GM21367 (cell line): ENCODE data around the gene FBLN5.

Source experiments
- ATAC-seq: cut with Tn5 transposase; IDR thresholded peaks from one replicate; pipeline ENCODE4 v1.9.1; 2021; ENCODE audit not compliant: unreplicated experiment

FBLN5 gene

DNA sequence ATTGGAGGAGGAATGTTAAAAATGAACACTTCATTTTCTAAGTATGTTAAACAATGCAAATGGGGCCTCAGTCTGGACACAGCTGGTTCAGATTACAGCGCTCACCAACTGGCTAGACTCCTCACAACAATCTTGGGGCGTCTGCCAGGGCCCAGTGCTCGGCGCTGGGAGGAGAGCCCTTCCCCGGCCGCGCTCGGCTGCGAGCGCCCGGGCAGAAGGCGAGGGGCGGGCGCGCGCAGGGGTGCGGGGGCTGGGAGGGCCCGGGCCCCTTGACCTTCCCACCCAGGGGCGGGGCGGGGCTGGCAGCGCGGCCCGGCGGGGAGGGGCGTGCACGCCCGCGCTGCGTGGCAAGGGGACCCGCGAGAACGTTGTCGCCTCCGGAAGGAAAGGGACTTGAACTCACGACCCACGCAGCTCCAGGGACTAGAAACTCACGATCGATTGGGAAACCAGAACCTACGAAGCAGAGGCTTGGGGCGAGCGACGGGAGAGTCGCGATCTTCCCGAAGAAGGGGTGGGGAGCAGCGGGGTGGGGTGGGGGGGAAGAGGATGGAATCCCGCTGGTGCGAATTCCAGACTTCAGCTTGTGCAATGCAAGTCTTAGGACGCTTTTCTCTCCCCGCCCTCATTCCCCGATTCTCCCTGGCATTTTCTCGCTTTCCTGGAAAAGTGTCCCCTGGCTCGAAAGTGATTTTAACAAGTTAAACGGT, at the start of gene FBLN5:
FBLN5 (minus strand) TSS at position 220 of the 710 bp plus-strand sequence. CDS start 465 bp downstream, outside the sequence.
- ATAC-seq: no peak

DNA sequence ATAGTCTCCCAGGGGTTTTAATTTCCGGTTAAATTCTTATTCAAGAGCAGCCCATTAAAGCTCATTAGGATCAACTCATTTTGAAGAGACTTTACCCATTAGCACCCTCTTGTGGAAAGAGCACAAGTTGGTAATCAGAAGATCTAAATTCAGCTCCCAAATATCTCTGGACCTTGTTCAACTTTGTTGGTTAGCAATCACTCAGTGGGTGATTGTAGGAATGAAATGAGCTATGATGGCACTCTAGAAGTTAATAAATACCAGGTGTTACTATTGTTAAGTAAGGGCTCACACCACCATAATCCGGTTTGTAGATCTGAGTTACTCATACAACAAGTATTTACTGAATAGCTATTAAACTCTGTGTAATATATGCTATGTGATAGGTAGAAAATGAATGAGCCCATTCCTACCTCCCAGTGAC, 49.5 kb upstream of the FBLN5 start:
- no peak for ATAC-seq

GRCh38 chr14:91987192-91987591, 39.7 kb upstream of the FBLN5 start:
- ATAC-seq: no peak

DNA sequence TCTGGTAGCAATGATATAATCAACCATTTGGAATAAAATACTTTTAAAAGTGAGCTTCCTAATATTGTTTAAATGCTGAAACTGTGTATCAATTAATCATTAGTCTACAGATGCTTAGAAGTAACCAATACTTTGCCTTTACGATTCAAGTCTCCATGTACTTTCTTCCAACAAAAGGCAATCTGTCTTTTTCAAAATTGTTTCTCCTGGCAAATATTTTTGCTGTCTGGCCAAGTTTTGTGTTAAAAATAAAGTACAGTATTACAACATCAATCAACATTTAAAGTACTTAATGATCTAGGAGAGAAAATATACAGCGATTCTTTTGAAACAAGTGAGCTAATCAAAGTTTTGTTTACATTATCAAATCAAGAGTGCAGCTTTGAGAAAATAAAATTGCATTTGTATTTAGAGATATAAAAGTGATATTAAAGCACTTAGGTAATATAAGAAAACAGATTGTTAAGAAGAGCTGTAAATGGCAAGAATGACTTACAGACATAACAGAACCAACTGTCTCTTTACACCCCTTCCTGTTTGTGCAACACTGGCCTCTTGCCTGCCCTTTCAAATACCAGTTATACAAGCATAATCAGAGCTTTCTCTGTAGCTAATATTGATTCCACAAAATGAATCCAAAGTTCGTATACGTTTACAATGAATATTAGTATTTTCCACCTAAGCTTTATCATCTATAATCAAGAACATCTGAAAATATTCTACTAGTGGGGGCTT, 38.2 kb upstream of the FBLN5 start:
- ATAC-seq: no peak

DNA sequence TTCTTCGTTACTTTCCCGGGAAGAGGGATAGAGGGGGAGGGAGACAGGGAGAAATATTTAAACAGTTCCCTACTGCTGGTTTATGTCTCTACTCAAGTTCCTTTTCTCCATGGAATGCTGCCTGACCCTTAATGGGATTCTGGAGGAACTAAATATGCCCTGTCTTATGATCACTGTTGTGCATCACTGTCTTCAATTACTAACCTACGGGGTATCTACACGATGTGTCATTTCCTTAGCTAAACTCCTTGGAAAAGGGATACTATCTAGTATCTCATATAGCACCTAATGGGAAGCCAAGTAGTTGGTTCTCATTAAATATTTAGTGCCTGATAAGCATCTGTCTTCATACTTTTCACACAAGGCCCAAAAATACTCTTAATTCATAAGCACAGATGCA, 37.5 kb upstream of the FBLN5 start:
- ATAC-seq: no peak

DNA sequence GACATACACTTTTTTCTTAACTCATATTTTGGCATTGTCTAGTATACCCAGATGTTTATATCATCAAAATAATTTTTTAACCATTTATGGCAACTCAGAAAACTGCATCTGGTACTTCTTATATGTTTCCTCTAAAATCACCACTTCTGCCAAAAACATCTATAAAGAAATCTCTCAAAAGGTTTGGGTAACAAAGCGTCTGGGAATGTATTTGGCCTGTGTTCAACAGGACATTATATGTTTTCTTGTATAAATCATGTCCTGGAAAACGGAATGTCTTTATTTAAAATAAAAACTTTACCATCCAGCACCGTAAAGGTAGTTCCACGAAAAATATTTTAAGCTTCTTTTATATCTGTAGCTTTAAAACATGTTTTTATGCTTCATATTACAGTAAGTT, 36.1 kb upstream of the FBLN5 start:
- no peak for ATAC-seq

DNA sequence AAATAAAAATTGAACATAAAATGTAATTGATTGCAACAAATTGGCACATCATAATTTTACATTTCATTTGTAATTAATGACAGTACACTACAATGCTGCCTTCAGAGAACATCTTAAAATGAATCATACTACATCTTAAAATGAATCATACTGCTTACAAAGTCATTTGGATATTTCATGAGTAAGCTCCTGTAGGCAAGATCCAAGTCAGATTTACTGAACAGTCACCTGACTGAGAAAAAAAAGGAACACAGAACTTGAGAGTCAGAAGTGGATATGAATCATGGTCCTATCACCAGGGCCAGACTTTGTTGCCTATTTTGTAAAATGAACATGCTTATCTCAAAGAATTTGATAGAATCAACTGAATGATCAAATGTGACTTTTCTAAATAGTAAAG, 32.7 kb upstream of the FBLN5 start:
- no peak for ATAC-seq

GRCh38 chr14:91977884-91978283, 30.4 kb upstream of the FBLN5 start:
- ATAC-seq: no peak

DNA sequence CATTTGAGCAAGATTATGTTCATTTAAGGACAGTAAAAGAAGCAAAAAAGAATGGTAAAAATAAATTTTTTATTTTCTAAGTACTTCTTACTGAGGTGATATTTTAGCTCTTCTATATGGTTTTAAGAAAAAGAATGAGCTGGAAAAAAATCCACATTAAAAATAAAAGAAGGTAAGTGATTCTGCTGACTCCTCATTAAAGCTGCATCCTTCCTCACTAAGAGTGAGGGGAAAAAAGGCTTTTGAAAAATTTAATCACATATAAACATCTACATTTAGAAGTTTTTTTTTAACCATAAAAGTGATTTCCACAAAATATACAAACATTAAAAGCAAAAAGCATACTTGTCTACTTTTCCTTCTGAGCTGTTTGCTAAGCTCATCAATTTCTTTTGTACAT, 28.3 kb upstream of the FBLN5 start:
- no peak for ATAC-seq

GRCh38 chr14:91971188-91971778, 23.8 kb upstream of the FBLN5 start:
- ATAC-seq: no peak

- ATAC-seq: no peak
Measured at GRCh38 chr14:91968280-91968679, 20.8 kb upstream of the FBLN5 start.

GRCh38 chr14:91964724-91965123, 17.2 kb upstream of the FBLN5 start:
- ATAC-seq: no peak

- ATAC-seq: no peak
Measured at GRCh38 chr14:91964011-91964410, 16.5 kb upstream of the FBLN5 start.

- no peak for ATAC-seq
Measured at GRCh38 chr14:91963465-91963864, 16.0 kb upstream of the FBLN5 start.

DNA sequence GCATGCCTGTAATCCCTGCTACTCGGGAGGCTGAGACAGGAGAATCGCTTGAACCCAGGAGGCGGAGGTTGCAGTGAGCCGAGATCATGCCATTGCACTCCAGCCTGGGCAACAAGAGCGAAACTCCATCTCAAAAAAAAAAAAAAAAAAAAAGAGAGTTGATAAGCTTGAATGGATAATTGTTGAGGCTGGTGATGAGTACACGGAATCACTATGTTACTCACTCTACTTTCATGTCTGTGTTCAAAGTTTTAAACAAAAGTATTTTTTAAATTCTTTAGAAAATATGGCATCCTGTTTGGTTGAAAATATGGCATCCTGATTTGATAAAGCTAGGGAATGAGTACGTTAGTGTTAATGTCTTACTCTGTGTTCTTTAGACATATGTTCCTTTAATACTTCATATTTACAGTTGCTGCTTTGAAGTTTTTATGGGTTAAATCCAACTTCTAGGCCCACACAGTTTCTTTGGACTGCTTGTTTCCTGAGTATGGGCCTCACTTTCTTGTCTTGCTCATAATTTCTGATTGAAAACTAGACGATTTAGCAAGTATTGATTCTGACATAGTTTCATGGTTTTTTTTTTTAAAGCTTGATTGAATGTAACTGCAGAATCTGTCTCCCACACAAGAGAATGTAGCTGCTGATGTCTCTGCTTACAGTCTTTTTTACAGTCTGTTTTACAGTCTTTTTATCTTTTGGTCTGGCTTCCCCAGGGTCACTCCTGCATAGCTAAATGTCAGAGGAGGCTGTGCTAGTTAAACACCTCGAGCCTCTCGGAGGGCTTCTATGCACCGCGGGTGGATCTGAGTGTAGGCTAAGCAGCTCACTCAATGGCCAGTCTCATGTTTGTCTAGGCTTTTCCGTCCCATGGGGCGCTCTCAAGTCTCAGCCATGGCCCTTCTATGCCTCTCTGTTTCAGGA, 14.1 kb upstream of the FBLN5 start:
- no peak for ATAC-seq

DNA sequence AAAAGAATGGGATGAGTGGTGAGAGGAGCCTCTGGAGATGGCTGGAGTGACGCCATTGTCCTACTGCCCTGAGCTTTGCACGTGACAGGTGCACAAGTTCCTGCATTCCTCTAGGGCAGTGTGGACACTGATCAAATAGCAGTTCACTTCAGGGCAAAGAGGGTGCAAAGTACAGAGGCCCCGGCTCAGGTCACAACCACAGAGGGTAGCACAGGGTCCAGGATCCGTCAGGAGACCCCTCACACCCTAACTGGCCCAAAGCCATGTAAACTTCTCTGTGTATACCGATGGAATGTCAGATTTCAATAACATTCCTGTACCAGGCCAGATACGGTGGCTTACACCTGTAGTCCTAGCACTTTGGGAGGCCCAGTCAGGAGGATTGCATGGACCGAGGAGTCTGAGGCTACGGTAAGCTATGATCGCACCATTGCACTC, 10.4 kb upstream of the FBLN5 start:
- ATAC-seq: no peak

- no peak for ATAC-seq
Measured at GRCh38 chr14:91956616-91957015, 9.1 kb upstream of the FBLN5 start.

- ATAC-seq: no peak
Measured at GRCh38 chr14:91955168-91955567, 7.7 kb upstream of the FBLN5 start.

- no peak for ATAC-seq
Measured at GRCh38 chr14:91953170-91953985, 5.9 kb upstream of the FBLN5 start.
